SK-N-SH (cell line): Measurements from ENCODE around the gene ZNF462.

Experiments
- FOXJ3 ChIP-seq: sonication (generic); formaldehyde crosslinking; IDR thresholded peaks from 2 replicates; pipeline ENCODE4 v1.5.1; 2020; ENCODE audit warnings: mild to moderate bottlenecking, missing genetic modification reagents
- FOXM1 ChIP-seq: IDR thresholded peaks from 2 replicates; pipeline ENCODE4 v1.4.0; 2012; ENCODE audit warnings: low read depth, mild to moderate bottlenecking
- MEF2A ChIP-seq: IDR thresholded peaks from 2 replicates; pipeline ENCODE4 v1.4.0; 2012; ENCODE audit warnings: low read depth, borderline replicate concordance
- RAD21 ChIP-seq: IDR thresholded peaks from 2 replicates; pipeline ENCODE4 v1.6.1; 2012; ENCODE audit warnings: mild to moderate bottlenecking, low read length
- YY1 ChIP-seq: IDR thresholded peaks from 2 replicates; pipeline ENCODE4 v1.4.0; 2012; ENCODE audit warnings: low read depth, mild to moderate bottlenecking
- TF ChIP-seq, protein P1 (sequence below): fragments of 200-600 bp; sonication (generic); IDR thresholded peaks from 2 replicates; pipeline ENCODE4 v1.6.1; 2017; ENCODE audit warnings: antibody characterized with exemption, mild to moderate bottlenecking, moderate library complexity

DNA sequence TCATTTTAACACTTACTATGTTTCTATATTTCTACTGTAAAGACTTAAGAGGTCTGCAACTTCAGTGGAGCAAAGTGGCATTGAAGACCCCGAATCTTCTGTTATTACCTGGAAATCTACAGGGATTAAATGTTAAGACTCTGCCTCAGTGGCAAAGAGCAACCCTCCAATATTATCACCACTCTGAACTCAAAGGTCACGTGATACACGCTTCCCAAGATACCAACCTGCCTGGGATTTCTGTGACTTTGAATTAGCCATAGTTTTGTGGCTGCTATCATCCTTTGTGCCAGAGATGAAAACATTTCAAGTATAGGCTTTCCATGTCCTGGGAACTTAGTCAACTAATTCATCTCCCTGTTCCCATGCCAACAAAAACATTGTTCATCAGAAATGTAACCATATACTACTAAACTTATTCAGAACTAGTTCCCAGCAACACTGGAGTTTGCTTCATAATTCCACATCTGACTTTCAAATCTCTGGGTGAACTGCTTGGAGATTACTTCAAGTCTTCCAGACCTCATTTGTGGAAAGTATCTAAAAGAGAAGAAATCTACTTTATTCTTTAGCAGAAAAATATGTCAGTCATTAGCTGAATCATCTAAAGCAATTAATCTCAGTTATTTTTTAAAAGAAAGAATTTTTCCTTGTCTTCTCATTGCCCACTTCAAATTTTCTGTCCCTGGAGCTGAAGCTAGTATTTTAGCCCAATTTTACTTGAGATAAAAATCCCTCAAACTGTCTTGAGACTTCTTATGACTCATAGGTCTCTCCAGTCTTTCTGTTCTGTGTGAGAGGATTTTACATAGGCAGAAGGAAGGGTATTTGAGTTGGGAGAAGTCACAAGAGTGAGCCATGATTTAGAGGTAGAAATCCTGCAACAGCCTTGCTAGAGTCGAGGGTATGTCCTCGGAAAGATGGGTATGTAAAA is 83.0 kb downstream of the ZNF462 start:
- no peak for TF ChIP-seq RAD21
- TF ChIP-seq, protein P1, sequence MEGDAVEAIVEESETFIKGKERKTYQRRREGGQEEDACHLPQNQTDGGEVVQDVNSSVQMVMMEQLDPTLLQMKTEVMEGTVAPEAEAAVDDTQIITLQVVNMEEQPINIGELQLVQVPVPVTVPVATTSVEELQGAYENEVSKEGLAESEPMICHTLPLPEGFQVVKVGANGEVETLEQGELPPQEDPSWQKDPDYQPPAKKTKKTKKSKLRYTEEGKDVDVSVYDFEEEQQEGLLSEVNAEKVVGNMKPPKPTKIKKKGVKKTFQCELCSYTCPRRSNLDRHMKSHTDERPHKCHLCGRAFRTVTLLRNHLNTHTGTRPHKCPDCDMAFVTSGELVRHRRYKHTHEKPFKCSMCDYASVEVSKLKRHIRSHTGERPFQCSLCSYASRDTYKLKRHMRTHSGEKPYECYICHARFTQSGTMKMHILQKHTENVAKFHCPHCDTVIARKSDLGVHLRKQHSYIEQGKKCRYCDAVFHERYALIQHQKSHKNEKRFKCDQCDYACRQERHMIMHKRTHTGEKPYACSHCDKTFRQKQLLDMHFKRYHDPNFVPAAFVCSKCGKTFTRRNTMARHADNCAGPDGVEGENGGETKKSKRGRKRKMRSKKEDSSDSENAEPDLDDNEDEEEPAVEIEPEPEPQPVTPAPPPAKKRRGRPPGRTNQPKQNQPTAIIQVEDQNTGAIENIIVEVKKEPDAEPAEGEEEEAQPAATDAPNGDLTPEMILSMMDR, result no peak
- no peak for TF ChIP-seq YY1
- TF ChIP-seq FOXM1, result no peak
- no peak for TF ChIP-seq FOXJ3 (CRISPR knock-in tag)
- TF ChIP-seq MEF2A, result no peak
